GOT3 (cell line): ENCODE measurements around the gene DUOXA1.
"Not testable (repeated sequence)": the region's sequence is repeated elsewhere in the genome, so short reads cannot be mapped to it uniquely, and the experiment has no call there.

Experiments used
- DNase-seq: peaks from one replicate; lab custom pipeline; 2025; ENCODE audit warnings: mixed read lengths; lab: John Stamatoyannopoulos, UW

The DUOXA1 gene

GRCh38 chr15:45089712-45090373 lies 39.8 kb downstream of the DUOXA1 start:
- DNase-seq: no peak

- no peak for DNase-seq
These were observed 40.6 kb downstream of the DUOXA1 start for GRCh38 chr15:45088801-45089711.

- no peak for DNase-seq
These were observed 42.2 kb downstream of the DUOXA1 start for GRCh38 chr15:45087513-45087912.

GRCh38 chr15:45084163-45084562 lies 45.5 kb downstream of the DUOXA1 start:
- DNase-seq: no peak

GRCh38 chr15:45083223-45083622 lies 46.5 kb downstream of the DUOXA1 start:
- DNase-seq: no peak

- not testable (repeated sequence) for DNase-seq
These were observed 47.3 kb downstream of the DUOXA1 start for GRCh38 chr15:45082412-45082811.

GRCh38 chr15:45080593-45080992 lies 49.1 kb downstream of the DUOXA1 start:
- DNase-seq: not testable (repeated sequence)

- not testable (repeated sequence) for DNase-seq
These were observed 49.9 kb downstream of the DUOXA1 start for GRCh38 chr15:45079628-45080246.

- DNase-seq: not testable (repeated sequence)
These were observed 50.5 kb downstream of the DUOXA1 start for GRCh38 chr15:45079201-45079600.

- DNase-seq: not testable (repeated sequence)
These were observed 52.3 kb downstream of the DUOXA1 start for GRCh38 chr15:45077391-45077790.

- DNase-seq: not testable (repeated sequence)
These were observed 54.0 kb downstream of the DUOXA1 start for GRCh38 chr15:45075440-45076320.

- not testable (repeated sequence) for DNase-seq
These were observed 56.1 kb downstream of the DUOXA1 start for GRCh38 chr15:45073602-45074001.

GRCh38 chr15:45069942-45070360 lies 59.7 kb downstream of the DUOXA1 start:
- not testable (repeated sequence) for DNase-seq
